ENCODE measurements around the gene FRS2.

GRCh38 chr12:69471076-69471430, 865 bp downstream of the FRS2 start:
- TF ChIP-seq, protein P1, sequence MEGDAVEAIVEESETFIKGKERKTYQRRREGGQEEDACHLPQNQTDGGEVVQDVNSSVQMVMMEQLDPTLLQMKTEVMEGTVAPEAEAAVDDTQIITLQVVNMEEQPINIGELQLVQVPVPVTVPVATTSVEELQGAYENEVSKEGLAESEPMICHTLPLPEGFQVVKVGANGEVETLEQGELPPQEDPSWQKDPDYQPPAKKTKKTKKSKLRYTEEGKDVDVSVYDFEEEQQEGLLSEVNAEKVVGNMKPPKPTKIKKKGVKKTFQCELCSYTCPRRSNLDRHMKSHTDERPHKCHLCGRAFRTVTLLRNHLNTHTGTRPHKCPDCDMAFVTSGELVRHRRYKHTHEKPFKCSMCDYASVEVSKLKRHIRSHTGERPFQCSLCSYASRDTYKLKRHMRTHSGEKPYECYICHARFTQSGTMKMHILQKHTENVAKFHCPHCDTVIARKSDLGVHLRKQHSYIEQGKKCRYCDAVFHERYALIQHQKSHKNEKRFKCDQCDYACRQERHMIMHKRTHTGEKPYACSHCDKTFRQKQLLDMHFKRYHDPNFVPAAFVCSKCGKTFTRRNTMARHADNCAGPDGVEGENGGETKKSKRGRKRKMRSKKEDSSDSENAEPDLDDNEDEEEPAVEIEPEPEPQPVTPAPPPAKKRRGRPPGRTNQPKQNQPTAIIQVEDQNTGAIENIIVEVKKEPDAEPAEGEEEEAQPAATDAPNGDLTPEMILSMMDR (conservative IDR thresholded peaks at IDR 0.05) = no peak
- no peak for TF ChIP-seq EZH2 (IDR thresholded peaks at IDR 0.05; ENCODE audit: low read depth)

All from PC-9 (cell line).